HL-60/S4 treated with retinoic acid at 250 ng/mL for 4 days and 3 days (cell line): Measurements from ENCODE around the gene FRS3.

Experiments
- in situ Hi-C: fragments of 300-500 bp; cut with MboI; formaldehyde crosslinking; loops from 2 replicates; pipeline ENCODE4 v1.7.0; 2022; ENCODE audit warnings: low sequenced_read_pairs

Gene FRS3

GRCh38 chr6:41730531-41731436 lies 48.9 kb downstream of the FRS3 start:
- in situ Hi-C loops: no loop called here

- in situ Hi-C loops: no loop called here
Measured at GRCh38 chr6:41729624-41730023, 50.1 kb downstream of the FRS3 start.

GRCh38 chr6:41728954-41729353 lies 50.7 kb downstream of the FRS3 start:
- in situ Hi-C loops: no loop called here

GRCh38 chr6:41728073-41728936 lies 51.4 kb downstream of the FRS3 start:
- in situ Hi-C loops: no loop called here

GRCh38 chr6:41727705-41728072 lies 52.0 kb downstream of the FRS3 start:
- in situ Hi-C loops: no loop called here

GRCh38 chr6:41726876-41727275 lies 52.8 kb downstream of the FRS3 start:
- in situ Hi-C loops: no loop called here

DNA sequence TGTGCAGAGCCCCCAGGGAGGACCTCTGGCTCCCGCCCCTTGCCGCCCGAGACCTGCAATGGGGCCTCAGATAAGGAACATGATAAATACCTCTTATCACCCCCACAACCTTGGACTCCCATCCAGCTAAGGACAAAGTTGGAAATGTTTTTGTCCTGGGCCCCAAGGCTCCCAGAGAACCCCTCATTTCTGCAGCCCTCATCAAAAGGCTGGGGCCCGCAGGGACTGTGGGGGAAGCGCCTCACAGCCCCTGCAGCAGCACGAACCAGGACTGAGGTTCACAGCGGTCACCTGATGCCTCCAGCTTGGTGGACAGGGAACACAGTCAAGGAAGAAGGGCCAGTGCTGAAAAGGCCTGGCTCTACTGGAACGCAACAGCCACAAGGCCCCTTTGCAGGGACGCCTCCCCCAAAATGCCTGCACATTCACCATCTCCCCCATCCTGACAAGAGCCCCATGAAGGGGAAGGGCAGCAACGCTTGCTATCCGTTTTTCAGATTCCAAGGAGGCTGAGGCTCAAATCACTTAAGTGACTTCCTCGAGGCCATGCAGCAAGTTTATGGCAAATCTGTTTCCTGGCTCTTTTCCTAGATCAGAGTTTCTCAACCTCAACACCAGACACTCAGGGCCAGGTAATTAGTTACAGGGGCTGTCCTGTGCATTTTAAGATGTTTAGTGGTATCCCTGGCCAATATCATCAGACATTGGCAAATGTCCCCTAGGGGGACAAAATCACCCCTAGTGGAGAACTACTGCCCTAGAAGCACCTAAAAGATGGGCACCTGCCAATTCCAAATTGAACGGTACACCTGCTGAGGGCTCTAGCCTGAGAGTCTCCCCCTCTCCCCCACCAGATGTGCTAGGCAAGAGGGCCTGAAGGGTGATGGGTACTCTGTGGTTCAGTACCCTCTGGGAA lies 54.9 kb downstream of the FRS3 start:
- in situ Hi-C loops: no loop called here

- in situ Hi-C loops: no loop called here
Measured at GRCh38 chr6:41724228-41724580, 55.5 kb downstream of the FRS3 start.

DNA sequence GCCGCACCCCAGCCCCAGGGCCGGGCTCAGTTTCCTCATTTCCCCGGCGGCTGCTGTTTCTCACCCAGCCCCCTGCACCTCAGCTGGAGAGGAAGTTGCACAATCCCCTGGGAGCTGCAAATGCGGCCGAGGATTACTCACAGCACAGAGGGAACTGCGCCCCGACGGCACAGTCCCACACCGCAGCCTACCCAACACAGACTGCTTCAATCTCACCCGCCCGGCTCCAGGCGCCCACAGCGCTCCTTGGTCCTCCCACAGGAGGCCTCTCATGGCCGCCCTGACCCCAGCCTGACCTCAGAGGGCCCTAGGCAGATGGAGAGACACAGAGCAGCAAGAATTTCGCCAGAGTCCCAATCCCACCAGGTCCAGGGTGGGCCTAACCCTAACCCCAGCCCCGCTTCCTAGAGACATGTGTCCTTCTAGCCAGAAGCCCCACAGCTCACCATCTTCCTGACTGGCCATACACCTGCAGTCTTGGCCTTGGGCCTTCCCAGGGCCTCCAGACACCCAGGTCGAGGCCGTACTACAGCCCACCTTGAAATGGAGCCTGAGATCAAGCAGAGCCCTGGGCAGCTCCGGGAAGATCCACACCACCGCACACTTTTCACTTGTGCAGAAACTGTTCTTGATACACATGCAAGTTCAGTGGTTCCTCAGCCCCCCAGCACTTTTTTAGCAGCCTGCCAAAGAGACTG lies 56.0 kb downstream of the FRS3 start:
- in situ Hi-C loops: no loop called here

DNA sequence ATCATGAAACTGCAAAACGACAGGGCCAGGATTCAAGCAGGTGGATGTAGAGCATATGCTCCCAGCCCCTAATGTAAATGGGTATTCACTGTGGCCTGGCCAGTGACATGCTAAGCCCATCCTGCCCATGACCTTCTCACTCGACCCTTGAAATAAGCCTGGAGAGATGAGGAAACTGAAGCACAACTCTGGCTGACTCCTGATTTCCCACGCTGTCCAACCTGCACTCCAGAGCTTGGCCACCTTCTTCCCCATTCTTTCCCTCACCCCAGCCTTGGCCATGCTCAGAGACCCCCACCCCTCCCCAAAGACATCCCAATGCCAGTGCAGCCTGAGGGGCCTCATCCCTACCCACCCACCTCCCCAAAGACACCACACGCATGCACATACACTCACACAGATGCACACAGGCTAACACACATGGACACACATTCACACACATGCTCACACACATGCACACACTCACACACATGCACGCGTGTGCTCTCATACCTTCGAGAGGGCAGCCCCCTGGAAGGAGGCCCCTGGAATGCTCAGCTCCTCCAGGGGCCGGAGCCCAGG lies 56.7 kb downstream of the FRS3 start:
- in situ Hi-C loops: no loop called here

- in situ Hi-C loops: no loop called here
Measured at GRCh38 chr6:41721414-41721813, 58.3 kb downstream of the FRS3 start.

DNA sequence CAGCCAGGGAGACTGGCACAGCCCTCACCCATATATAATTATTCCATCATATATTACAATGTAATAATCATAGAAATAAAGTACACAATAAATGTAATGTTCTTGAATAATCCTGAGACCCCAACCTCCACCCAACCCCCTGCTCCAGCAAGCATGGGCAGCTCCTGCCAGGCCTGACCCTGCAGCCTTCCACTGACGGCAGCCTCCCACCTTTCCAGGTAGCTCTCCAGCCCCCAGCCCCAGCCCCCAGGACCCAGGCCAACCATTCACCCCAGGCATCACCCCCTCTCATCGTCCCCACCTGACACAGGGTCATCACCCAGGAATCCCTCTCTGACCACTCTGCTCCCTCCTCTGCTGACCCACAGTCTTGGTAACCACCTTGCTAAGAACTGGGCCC lies 58.9 kb downstream of the FRS3 start:
- in situ Hi-C loops: no loop called here

GRCh38 chr6:41720262-41720620 lies 59.5 kb downstream of the FRS3 start:
- in situ Hi-C loops: no loop called here
